Endothelial cell of umbilical vein (primary cell): ENCODE results near the gene MEF2A. TPM values are rescaled to one million over a fixed set of nuclear protein-coding genes. Genes with fewer than 3 reads are reported as not detected.

Experiments
- BruUV-seq: library from RNA; stranded (reverse); fragments of 400-500 nt; replicated peaks from 2 replicates; lab custom pipeline; 2021; lab: Mats Ljungman, UMichigan
- CTCF ChIA-PET: fragments of 300-600, 350-600 bp; sonication (Branson Sonifier 250); formaldehyde crosslinking; loops from one replicate; lab custom pipeline; 2021; ENCODE audit warnings: antibody characterized with exemption, inconsistent platforms; lab: Charles Lee
- POLR2A ChIA-PET: fragments of 300-600, 350-600 bp; sonication (Branson Sonifier 250); formaldehyde crosslinking; loops from one replicate; lab custom pipeline; 2021; ENCODE audit warnings: antibody characterized with exemption, inconsistent platforms; lab: Charles Lee
- DNase-seq: peaks from one replicate; pipeline ENCODE4 v3.0.0-alpha.2; 2011; ENCODE audit warnings: low read depth, low spot score
- FAIRE-seq: peaks from 2 replicates; lab custom pipeline; 2011; peaks lifted over from hg19 to GRCh38; lab: Jason Lieb, UNC
- H2AFZ ChIP-seq: 2 replicates; pipeline ENCODE4 v1.6.0; 2012; ENCODE audit warnings: low read depth, low read length, control low read depth, inconsistent platforms
- H3K27ac ChIP-seq: 2 replicates; pipeline ENCODE4 v1.5.1; 2011; ENCODE audit warnings: low read depth, mild to moderate bottlenecking, control low read depth, low read length, moderate library complexity; ENCODE audit not compliant: insufficient read depth
- H3K27me3 ChIP-seq, 2 experiments: 2 replicates each; pipeline versions ENCODE4 v1.6.0 to v1.6.1; 2011; ENCODE audit warnings: low read length in 2 of 2, mixed read lengths in 1 of 2; ENCODE audit not compliant: control insufficient read depth in 2 of 2, insufficient read depth in 2 of 2
- H3K36me3 ChIP-seq, 2 experiments: 2 replicates in 1 of 2; 3 replicates in 1 of 2; pipeline ENCODE4 v1.5.1; 2011; ENCODE audit warnings: low read length in 2 of 2, mild to moderate bottlenecking in 1 of 2, moderate library complexity in 1 of 2; ENCODE audit not compliant: control insufficient read depth in 2 of 2, insufficient read depth in 2 of 2; ENCODE audit errors: extremely low read depth in 1 of 2
- H3K4me1 ChIP-seq: 3 replicates; pipeline ENCODE4 v1.5.1; 2011; ENCODE audit warnings: mild to moderate bottlenecking, low read length; ENCODE audit not compliant: control insufficient read depth, insufficient read depth; ENCODE audit errors: extremely low read depth
- H3K4me2 ChIP-seq: 2 replicates; pipeline ENCODE4 v1.6.1; 2011; ENCODE audit warnings: low read length, control low read depth, mixed read lengths; ENCODE audit not compliant: insufficient read depth
- H3K4me3 ChIP-seq, 3 experiments: fragments of 200-600 bp in 1 of 3; sonication (generic), shearing (Covaris generic) in 1 of 3; replicated peaks in 1 of 3; 2 replicates each; pipeline ENCODE4 v1.5.1; 2011 to 2016; ENCODE audit warnings: control low read depth in 3 of 3, low read length in 3 of 3, mild to moderate bottlenecking in 2 of 3, inconsistent platforms in 1 of 3, low read depth in 1 of 3, moderate library complexity in 1 of 3; ENCODE audit not compliant: insufficient read depth in 1 of 3
- H3K79me2 ChIP-seq: 2 replicates; pipeline ENCODE4 v1.6.0; 2012; ENCODE audit warnings: low read length, inconsistent platforms; ENCODE audit not compliant: control insufficient read depth, insufficient read depth
- H3K9ac ChIP-seq: replicated peaks from 2 replicates; pipeline ENCODE3; 2011; ENCODE audit warnings: low read length, control low read depth; ENCODE audit not compliant: insufficient read depth; ENCODE audit errors: extremely low read depth
- H3K9me1 ChIP-seq: replicated peaks from 3 replicates; pipeline ENCODE4 v1.6.0; 2011; ENCODE audit warnings: mild to moderate bottlenecking, low read length; ENCODE audit not compliant: control insufficient read depth, insufficient read depth; ENCODE audit errors: extremely low read depth
- H3K9me3 ChIP-seq: replicated peaks from 2 replicates; pipeline ENCODE4 v1.5.1; 2012; ENCODE audit warnings: low read length, inconsistent platforms; ENCODE audit not compliant: control insufficient read depth, insufficient read depth
- H4K20me1 ChIP-seq: replicated peaks from 2 replicates; pipeline ENCODE3; 2011; ENCODE audit warnings: mild to moderate bottlenecking, low read length; ENCODE audit not compliant: control insufficient read depth, insufficient read depth; ENCODE audit errors: extremely low read depth
- CTCF ChIP-seq, 2 donors: IDR thresholded peaks; 1 replicate in 1 of 2; 2 replicates in 1 of 2; pipeline ENCODE4 v1.5.1; 2011; ENCODE audit warnings: low read length in 2 of 2, mild to moderate bottlenecking in 2 of 2, moderate library complexity in 2 of 2, control low read depth in 1 of 2, inconsistent platforms in 1 of 2, low read depth in 1 of 2; ENCODE audit not compliant: insufficient read depth in 1 of 2; ENCODE audit errors: extremely low read depth in 1 of 2
- EZH2 ChIP-seq: IDR thresholded peaks from 2 replicates; pipeline ENCODE4 v1.6.1; 2012; ENCODE audit warnings: borderline replicate concordance, low read depth, mild to moderate bottlenecking, moderate library complexity, low read length, inconsistent platforms; ENCODE audit not compliant: severe bottlenecking
- FOS ChIP-seq: IDR thresholded peaks from 2 replicates; pipeline ENCODE4 v1.6.1; 2011; ENCODE audit warnings: mild to moderate bottlenecking, low read length, moderate library complexity, borderline replicate concordance; ENCODE audit not compliant: insufficient read depth
- GATA2 ChIP-seq: IDR thresholded peaks from 2 replicates; pipeline ENCODE4 v1.7.0; 2011; ENCODE audit warnings: low read depth, mild to moderate bottlenecking, moderate library complexity, mixed read lengths, low read length; ENCODE audit not compliant: insufficient read length, insufficient read depth
- JUN ChIP-seq: IDR thresholded peaks from 2 replicates; pipeline ENCODE4 v1.6.1; 2011; ENCODE audit warnings: borderline replicate concordance, low read depth; ENCODE audit not compliant: insufficient read length, insufficient read depth
- MAX ChIP-seq: IDR thresholded peaks from 2 replicates; pipeline ENCODE4 v1.6.1; 2011; ENCODE audit not compliant: insufficient read depth, insufficient read length
- MYC ChIP-seq: IDR thresholded peaks from one replicate; pipeline ENCODE4 v1.6.1; 2011; ENCODE audit warnings: mild to moderate bottlenecking, low read depth, low read length
- POLR2A ChIP-seq: IDR thresholded peaks from 2 replicates; pipeline ENCODE4 v1.6.1; 2012; ENCODE audit warnings: low read depth, mild to moderate bottlenecking, control low read depth, low read length
- POLR2AphosphoS5 ChIP-seq: IDR thresholded peaks from 2 replicates; pipeline ENCODE4 v1.6.1; 2012; ENCODE audit warnings: low read depth, mild to moderate bottlenecking, control low read depth, low read length, moderate library complexity; ENCODE audit not compliant: insufficient read depth
- dilution Hi-C: fragments of 300-500 bp; cut with MboI; formaldehyde crosslinking; loops from one replicate; pipeline ENCODE4 v1.15.0; 2019; ENCODE audit warnings: low sequenced_read_pairs; ENCODE audit not compliant: extremely low pct_ligation_motif_present
- intact Hi-C: fragments of 100-400 bp; cut with micrococcal nuclease; formaldehyde crosslinking; loops from one replicate; pipeline ENCODE4 v1.10.0; 2022
- polyA plus RNA-seq, 4 experiments: library from polyadenylated mRNA; depleted of rRNA in 3 of 4; stranded (reverse) in 3 of 4; unstranded in 1 of 4; fragments of >200 nt; gene quantifications; 2 replicates each; pipeline versions ENCODE4 v1.2.1 to v1.2.3, GENCODE V29; 2011 to 2012; ENCODE audit warnings: missing spikeins in 1 of 4
- total RNA-seq: library from RNA; stranded (reverse); gene quantifications from 2 replicates; pipeline ENCODE4 v1.2.3, GENCODE V29; 2021

Gene MEF2A
- total and polyA plus RNA-seq, 2 donors (not counting 3 experiments of a cell fraction or from before 2014, with no cell fraction given) = 38.0 to 45.3 TPM

- FAIRE-seq (peak; percentile 8), DNase-seq (no peak)
- intact Hi-C loops (no loop called here), dilution Hi-C loops (no loop called here)
- Histone ChIP-seq H2AFZ (no peak overlapping the region), H3K36me3 (no peaks in the 10 kb centered on the region), H3K27ac (no peak overlapping the region), H3K9ac (no peak overlapping the region), H4K20me1 (no peaks in the 10 kb centered on the region), H3K9me1 (no peaks in the 10 kb centered on the region), H3K4me3 (no peak overlapping the region), H3K4me1 (no peaks in the 10 kb centered on the region), H3K4me2 (no peak overlapping the region), H3K79me2 (no peaks in the 10 kb centered on the region), H3K27me3 (peaks cover 0 to 1% of the 10 kb centered on the region in 2 experiments), H3K9me3 (no peaks in the 10 kb centered on the region)
- no TSS peak for BruUV-seq
- TF ChIP-seq POLR2A = no peak
- TF ChIP-seq GATA2 = no peak
- TF ChIP-seq MAX = no peak
- TF ChIP-seq POLR2AphosphoS5 = no peak
- TF ChIP-seq EZH2 = no peak
- TF ChIP-seq JUN = no peak
- TF ChIP-seq CTCF (IDR thresholded peaks at IDR 0.05; ENCODE audit: extremely low read depth in 1 of 2, insufficient read depth in 1 of 2, low read depth in 1 of 2, low read length in 2 of 2) = no peak
- TF ChIP-seq FOS = no peak
- no peak for TF ChIP-seq MYC
- ChIA-PET CTCF (no interaction called here), POLR2A (no interaction called here)
Measured at GRCh38 chr15:99554880-99555488, 10.8 kb upstream of the MEF2A start.
